IMR-90 (cell line): ENCODE data around the gene MCRIP2. TPM values are rescaled to one million over a fixed set of nuclear protein-coding genes. Genes with fewer than 3 reads are reported as not detected.
A peak's percentile ranks its signal among the peaks of the same experiment; 100 is the strongest.

Source experiments
- ATAC-seq: fragments of 200-7000 bp; cut with Tn5 transposase; 2 replicates; pipeline ENCODE4 v1.9.1; 2020; ENCODE audit warnings: low read depth, mild to moderate bottlenecking, moderate library complexity
- BruUV-seq: library from RNA; stranded (reverse); fragments of 400-500 nt; replicated peaks from 2 replicates; lab custom pipeline; 2021; lab: Mats Ljungman, UMichigan
- CTCF ChIA-PET: fragments of 300-600 bp; formaldehyde crosslinking; extraction: SDS; loops from one replicate; lab custom pipeline; 2021; ENCODE audit warnings: antibody characterized with exemption; lab: Yijun Ruan, JAX
- POLR2A ChIA-PET: fragments of 300-600 bp; sonication (Branson Sonifier 250); formaldehyde crosslinking; loops from one replicate; lab custom pipeline; 2022; ENCODE audit warnings: antibody characterized with exemption; ENCODE audit not compliant: unreplicated experiment; lab: Charles Lee
- DNase-seq: peaks from one replicate; pipeline ENCODE4 v3.0.0; 2013
- H2AFZ ChIP-seq: replicated peaks from 2 replicates; pipeline ENCODE3; 2013; ENCODE audit warnings: low read length, mild to moderate bottlenecking; ENCODE audit not compliant: poor library complexity
- H2AK5ac ChIP-seq: 2 replicates; pipeline ENCODE4 v1.6.1; 2013; ENCODE audit warnings: low read depth, low read length, inconsistent platforms
- H2AK9ac ChIP-seq: replicated peaks from 2 replicates; pipeline ENCODE3; 2013; ENCODE audit warnings: mild to moderate bottlenecking, low read depth, low read length, moderate library complexity; ENCODE audit not compliant: poor library complexity
- H2BK120ac ChIP-seq: 2 replicates; pipeline ENCODE4 v1.6.1; 2013; ENCODE audit warnings: low read depth, low read length, inconsistent platforms
- H2BK15ac ChIP-seq: 3 replicates; pipeline ENCODE4 v1.6.1; 2013; ENCODE audit warnings: low read depth, low read length, inconsistent platforms
- H2BK20ac ChIP-seq: 2 replicates; pipeline ENCODE4 v1.6.1; 2013; ENCODE audit warnings: low read depth, mild to moderate bottlenecking, inconsistent platforms, low read length, moderate library complexity
- H2BK5ac ChIP-seq: 2 replicates; pipeline ENCODE4 v1.6.1; 2013; ENCODE audit warnings: mild to moderate bottlenecking, low read depth, low read length, inconsistent platforms; ENCODE audit not compliant: poor library complexity, severe bottlenecking
- H3K14ac ChIP-seq: replicated peaks from 2 replicates; pipeline ENCODE4 v1.6.1; 2013; ENCODE audit warnings: low read depth, low read length, inconsistent platforms
- H3K18ac ChIP-seq: 2 replicates; pipeline ENCODE4 v1.6.1; 2013; ENCODE audit warnings: low read depth, low read length, control low read depth
- H3K23ac ChIP-seq: 2 replicates; pipeline ENCODE4 v1.6.1; 2013; ENCODE audit warnings: low read depth, low read length, inconsistent platforms
- H3K27ac ChIP-seq: 2 replicates; pipeline ENCODE4 v1.5.1; 2013; ENCODE audit warnings: mild to moderate bottlenecking, control low read depth, low read length; ENCODE audit not compliant: insufficient read depth
- H3K27me3 ChIP-seq: 2 replicates; pipeline ENCODE4 v1.6.1; 2013; ENCODE audit warnings: low read length; ENCODE audit not compliant: control insufficient read depth, insufficient read depth
- H3K36me3 ChIP-seq: 2 replicates; pipeline ENCODE4 v1.6.1; 2013; ENCODE audit warnings: low read length, mixed read lengths; ENCODE audit not compliant: control insufficient read depth, insufficient read depth
- H3K4ac ChIP-seq: 2 replicates; pipeline ENCODE4 v1.6.1; 2013; ENCODE audit warnings: low read depth, low read length, inconsistent platforms
- H3K4me1 ChIP-seq: 2 replicates; pipeline ENCODE4 v1.6.1; 2013; ENCODE audit warnings: low read length, mixed read lengths; ENCODE audit not compliant: control insufficient read depth, insufficient read depth
- H3K4me2 ChIP-seq: 2 replicates; pipeline ENCODE4 v1.6.1; 2013; ENCODE audit warnings: low read depth, mild to moderate bottlenecking, control low read depth, low read length, moderate library complexity
- H3K4me3 ChIP-seq: 2 replicates; pipeline ENCODE4 v1.5.1; 2013; ENCODE audit warnings: low read depth, mild to moderate bottlenecking, control low read depth, low read length, moderate library complexity; ENCODE audit not compliant: insufficient read depth
- H3K56ac ChIP-seq: 2 replicates; pipeline ENCODE4 v1.6.1; 2013; ENCODE audit warnings: low read length, inconsistent platforms; ENCODE audit not compliant: insufficient read depth; ENCODE audit errors: extremely low read depth
- H3K79me1 ChIP-seq, 2 experiments: 2 replicates each; pipeline ENCODE4 v1.6.1; 2013; ENCODE audit warnings: low read length in 2 of 2, inconsistent platforms in 1 of 2, low read depth in 1 of 2
- H3K9ac ChIP-seq: 2 replicates; pipeline ENCODE4 v1.6.1; 2013; ENCODE audit warnings: low read depth, low read length, control low read depth
- H3K9me1 ChIP-seq: 2 replicates; pipeline ENCODE4 v1.6.1; 2013; ENCODE audit warnings: low read length, inconsistent platforms; ENCODE audit not compliant: insufficient read depth
- H3K9me3 ChIP-seq: 2 replicates; pipeline ENCODE4 v1.6.1; 2013; ENCODE audit warnings: low read length; ENCODE audit not compliant: control insufficient read depth, insufficient read depth
- H4K20me1 ChIP-seq: 2 replicates; pipeline ENCODE4 v1.6.1; 2013; ENCODE audit warnings: low read length, inconsistent platforms; ENCODE audit not compliant: insufficient read depth
- H4K5ac ChIP-seq: 2 replicates; pipeline ENCODE4 v1.6.1; 2013; ENCODE audit warnings: mild to moderate bottlenecking, low read depth, low read length, control low read depth
- H4K8ac ChIP-seq, 2 experiments: 2 replicates each; pipeline ENCODE4 v1.6.1; 2013; ENCODE audit warnings: low read depth in 2 of 2, low read length in 2 of 2, control low read depth in 1 of 2, inconsistent platforms in 1 of 2
- H4K91ac ChIP-seq: 2 replicates; pipeline ENCODE4 v1.6.1; 2013; ENCODE audit warnings: low read depth, low read length, inconsistent platforms; ENCODE audit not compliant: insufficient read depth
- CTCF ChIP-seq: conservative IDR thresholded peaks from 2 replicates; pipeline ENCODE4 v1.5.1; 2012; ENCODE audit warnings: mild to moderate bottlenecking, low read depth, low read length, improper control_type of control experiment
- MXI1 ChIP-seq: IDR thresholded peaks from 2 replicates; pipeline ENCODE4 v1.6.1; 2012; ENCODE audit warnings: low read depth, mild to moderate bottlenecking, low read length, moderate library complexity, borderline replicate concordance
- WGBS, 2 experiments: methylation state at CpG; one replicate each; pipeline versions ENCODE4 v1.1.5 to v1.1.7; 2013; ENCODE audit warnings: missing lambda C conversion rate in 2 of 2; ENCODE audit not compliant: insufficient read length in 1 of 2; ENCODE audit errors: extremely low coverage in 2 of 2; 5-methylcytosine and 5-hydroxymethylcytosine counted together
- dilution Hi-C: fragments of 300-500 bp; cut with HindIII; formaldehyde crosslinking; loops from one replicate; pipeline ENCODE4 v1.14.3; 2018; ENCODE audit warnings: low sequenced_read_pairs; ENCODE audit not compliant: unreplicated experiment
- in situ Hi-C: fragments of 300-500 bp; cut with MboI; formaldehyde crosslinking; loops from 3 replicates; pipeline ENCODE4 v1.14.3; 2019; ENCODE audit warnings: low sequenced_read_pairs, inconsistent platforms, mixed read lengths
- intact Hi-C: fragments of 100-400 bp; cut with micrococcal nuclease; formaldehyde crosslinking; loops from 2 replicates; pipeline ENCODE4 v1.10.0; 2022
- polyA plus RNA-seq, 3 experiments: library from polyadenylated mRNA; depleted of rRNA; stranded (reverse); fragments of >200 nt; gene quantifications; 2 replicates each; pipeline ENCODE4 v1.2.3, GENCODE V29; 2012; ENCODE audit warnings: low replicate concordance in 1 of 3
- total RNA-seq: library from RNA; depleted of rRNA; stranded (reverse); fragments of >200 nt; gene quantifications from 2 replicates; pipeline ENCODE4 v1.2.3, GENCODE V29; 2012

Gene MCRIP2
- total and polyA plus RNA-seq, 2 of the 4 experiments (the other 2 are of a cell fraction), result 6.3 to 19.6 TPM

GRCh38 chr16:648071-648780 lies 6.6 kb downstream of the MCRIP2 start:
- Histone ChIP-seq H2BK20ac (no peak overlapping the region), H3K27me3 (no peaks in the 10 kb centered on the region), H3K4me3 (peak overlapping the region; percentile 59), H3K4me1 (peaks cover 14% of the 10 kb centered on the region), H2BK5ac (peak overlapping the region; percentile 90), H3K79me1 (peaks cover 12 to 46% of the 10 kb centered on the region in 2 experiments; a peak in 3 of 4 replicates), H2BK120ac (no peak overlapping the region), H4K5ac (peak overlapping the region; percentile 85), H4K8ac (peak overlapping the region; percentile 70 to 80), H3K23ac (peak overlapping the region; percentile 76), H3K4ac (peak overlapping the region; percentile 85), H4K20me1 (no peaks in the 10 kb centered on the region), H4K91ac (peak overlapping the region; percentile 68; the same call in 1 of the 2 replicates), H3K9me1 (peaks cover 15% of the 10 kb centered on the region), H3K9me3 (no peaks in the 10 kb centered on the region), H2AK9ac (peak overlapping the region; percentile 98), H3K27ac (peak overlapping the region; percentile 85), H3K4me2 (peak overlapping the region; percentile 99), H3K56ac (peak overlapping the region; percentile 22; the same call in 1 of the 2 replicates), H3K18ac (no peak overlapping the region), H3K9ac (peak overlapping the region; percentile 79), H2AK5ac (peak overlapping the region; percentile 48), H3K14ac (peak overlapping the region; percentile 46), H2BK15ac (no peak overlapping the region), H2AFZ (peak overlapping the region; percentile 96), H3K36me3 (peaks cover 1% of the 10 kb centered on the region; the same call in 1 of the 2 replicates)
- TF ChIP-seq MXI1 (no peak), CTCF (peak; percentile 37)
- dilution Hi-C loops, result no loop called here
- ChIA-PET CTCF (interaction anchor here (0.8 kb wide), 1 partner anchor 12 kb away, joined by 3 read pairs; no protein-coding TSS in a partner anchor), POLR2A (no interaction called here)
- intact Hi-C loops, result no loop called here
- BruUV-seq, result no TSS peak
- no peak for ATAC-seq
- DNase-seq, result no peak
- WGBS, 2 experiments, result 46% methylated on average over 15 of the region's 24 CpGs; no CpG with 5 or more reads in 1 of the 2 experiments
- in situ Hi-C loops, result loop anchor here (10.0 kb wide), 1 partner anchor 253 kb away; the partner anchor contains the start of gene NME4
